Uterus (tissue), 2 donors: ENCODE data around the gene LTBP4.
"Not testable (repeated sequence)": the region's sequence is repeated elsewhere in the genome, so short reads cannot be mapped to it uniquely, and the experiment has no call there.

Experiments used
- POLR2A ChIP-seq, 2 donors: fragments of 450-650 bp; IDR thresholded peaks; one replicate each; pipeline ENCODE4 v1.6.1; 2016; ENCODE audit warnings: antibody characterized with exemption in 2 of 2, mild to moderate bottlenecking in 1 of 2, moderate library complexity in 1 of 2
- TF ChIP-seq, protein P1 (sequence below), 4 experiments: fragments of 200-600 bp in 2 of 4; fragments of 450-650 bp in 2 of 4; sonication (generic) in 2 of 4; IDR thresholded peaks; one replicate each; pipeline ENCODE4 v1.5.1; 2016 to 2019; ENCODE audit warnings: antibody characterized with exemption in 4 of 4, mild to moderate bottlenecking in 2 of 4, moderate library complexity in 1 of 4

DNA sequence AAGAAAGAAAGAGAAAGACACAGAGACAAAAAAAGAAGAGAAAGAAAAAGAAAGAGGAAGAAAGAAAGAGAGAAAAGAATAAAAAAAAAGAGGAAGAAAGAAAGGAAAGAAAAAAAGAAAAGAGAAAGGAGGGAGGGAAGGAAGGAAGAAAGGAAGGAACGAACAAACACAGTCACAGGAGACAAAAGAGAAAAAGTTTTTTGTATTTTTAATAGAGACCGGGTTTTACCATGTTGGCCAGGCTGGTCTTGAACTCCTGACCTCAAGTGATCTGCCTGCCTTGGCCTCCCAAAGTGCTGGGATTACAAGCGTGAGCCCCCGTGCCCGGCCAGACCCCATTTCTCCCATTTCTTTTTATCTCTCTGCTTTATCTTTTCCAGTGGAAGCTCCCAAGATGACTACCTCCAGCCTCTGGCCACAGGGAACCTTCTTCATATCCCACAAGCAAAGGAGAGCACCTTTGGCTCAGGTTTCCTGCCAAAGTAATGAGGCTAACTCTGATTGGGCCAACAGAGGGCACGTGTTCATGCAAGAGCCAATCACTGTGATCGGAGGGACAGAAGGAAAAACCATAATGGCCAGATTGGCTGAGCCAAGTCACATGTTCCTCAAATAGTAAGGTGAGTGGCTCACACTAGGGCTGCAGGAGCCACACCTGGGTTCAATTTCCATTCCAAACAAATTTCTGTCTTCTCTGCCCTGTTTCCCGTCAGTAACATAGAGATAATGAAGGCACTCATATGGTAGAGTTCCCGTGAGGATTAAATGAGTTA lies 48.9 kb downstream of the LTBP4 start:
- not testable (repeated sequence) for TF ChIP-seq POLR2A (IDR thresholded peaks at IDR 0.05)
- TF ChIP-seq, protein P1, sequence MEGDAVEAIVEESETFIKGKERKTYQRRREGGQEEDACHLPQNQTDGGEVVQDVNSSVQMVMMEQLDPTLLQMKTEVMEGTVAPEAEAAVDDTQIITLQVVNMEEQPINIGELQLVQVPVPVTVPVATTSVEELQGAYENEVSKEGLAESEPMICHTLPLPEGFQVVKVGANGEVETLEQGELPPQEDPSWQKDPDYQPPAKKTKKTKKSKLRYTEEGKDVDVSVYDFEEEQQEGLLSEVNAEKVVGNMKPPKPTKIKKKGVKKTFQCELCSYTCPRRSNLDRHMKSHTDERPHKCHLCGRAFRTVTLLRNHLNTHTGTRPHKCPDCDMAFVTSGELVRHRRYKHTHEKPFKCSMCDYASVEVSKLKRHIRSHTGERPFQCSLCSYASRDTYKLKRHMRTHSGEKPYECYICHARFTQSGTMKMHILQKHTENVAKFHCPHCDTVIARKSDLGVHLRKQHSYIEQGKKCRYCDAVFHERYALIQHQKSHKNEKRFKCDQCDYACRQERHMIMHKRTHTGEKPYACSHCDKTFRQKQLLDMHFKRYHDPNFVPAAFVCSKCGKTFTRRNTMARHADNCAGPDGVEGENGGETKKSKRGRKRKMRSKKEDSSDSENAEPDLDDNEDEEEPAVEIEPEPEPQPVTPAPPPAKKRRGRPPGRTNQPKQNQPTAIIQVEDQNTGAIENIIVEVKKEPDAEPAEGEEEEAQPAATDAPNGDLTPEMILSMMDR (IDR thresholded peaks at IDR 0.05), result not testable (repeated sequence)
